Osteoblast (primary cell): Measurements from ENCODE around the gene ARHGEF6. TPM values are rescaled to one million over a fixed set of nuclear protein-coding genes. Genes with fewer than 3 reads are reported as not detected.

Experiments
- DNase-seq: peaks from one replicate; pipeline ENCODE4 v3.0.0; 2011; ENCODE audit warnings: low spot score, mixed read lengths; ENCODE audit not compliant: insufficient read length; ENCODE audit errors: missing footprints
- H2AFZ ChIP-seq: 2 replicates; pipeline ENCODE4 v1.6.0; 2011; ENCODE audit warnings: mild to moderate bottlenecking, low read length
- H3K27ac ChIP-seq: 2 replicates; pipeline ENCODE4 v1.5.1; 2011; ENCODE audit warnings: mild to moderate bottlenecking, low read depth, low read length, moderate library complexity
- H3K27me3 ChIP-seq: 2 replicates; pipeline ENCODE4 v1.6.0; 2012; ENCODE audit warnings: mild to moderate bottlenecking, control low read depth, inconsistent platforms, low read length, moderate library complexity; ENCODE audit not compliant: insufficient read depth
- H3K36me3 ChIP-seq: 2 replicates; pipeline ENCODE4 v1.5.1; 2011; ENCODE audit warnings: mild to moderate bottlenecking, low read length, control low read depth, moderate library complexity; ENCODE audit not compliant: insufficient read depth
- H3K4me1 ChIP-seq: 2 replicates; pipeline ENCODE4 v1.5.1; 2011; ENCODE audit warnings: mild to moderate bottlenecking, low read length, control low read depth, moderate library complexity; ENCODE audit not compliant: insufficient read depth
- H3K4me2 ChIP-seq: 2 replicates; pipeline ENCODE4 v1.6.0; 2011; ENCODE audit warnings: mild to moderate bottlenecking, low read length; ENCODE audit not compliant: insufficient read depth
- H3K4me3 ChIP-seq: fragments of 200-600 bp; sonication (generic); 3 replicates; pipeline ENCODE4 v1.5.1; 2012; ENCODE audit warnings: mild to moderate bottlenecking, low read length, inconsistent platforms; ENCODE audit not compliant: insufficient read depth
- H3K79me2 ChIP-seq: 2 replicates; pipeline ENCODE4 v1.6.0; 2012; ENCODE audit warnings: mild to moderate bottlenecking, low read length, control low read depth, inconsistent platforms; ENCODE audit not compliant: insufficient read depth
- H3K9me3 ChIP-seq: 2 replicates; pipeline ENCODE4 v1.5.1; 2011; ENCODE audit warnings: low read depth, low read length, control low read depth
- H4K20me1 ChIP-seq: 2 replicates; pipeline ENCODE4 v1.6.0; 2012; ENCODE audit warnings: mild to moderate bottlenecking, low read length, control low read depth; ENCODE audit not compliant: insufficient read depth
- CTCF ChIP-seq: IDR thresholded peaks from 2 replicates; pipeline ENCODE4 v1.5.1; 2011; ENCODE audit warnings: mild to moderate bottlenecking, low read depth, low read length, moderate library complexity; ENCODE audit errors: extremely low read depth
- total RNA-seq: library from RNA; depleted of rRNA; stranded (reverse); fragments of >200 nt; gene quantifications from 2 replicates; pipeline ENCODE4 v1.2.3, GENCODE V29; 2012

ARHGEF6 gene
- total RNA-seq, 1 donor: 17.4 TPM

GRCh38 chrX:136725441-136726104 lies 55.2 kb downstream of the ARHGEF6 start:
- H3K27ac ChIP-seq: no peak overlapping the region
- DNase-seq: peak; percentile 22
- H2AFZ ChIP-seq: peak overlapping the region; percentile 14

GRCh38 chrX:136718091-136718490 lies 62.6 kb downstream of the ARHGEF6 start:
- TF ChIP-seq CTCF: no peak
- H3K36me3 ChIP-seq: no peaks in the 10 kb centered on the region

More at GRCh38 chrX:136725441-136726104, 55.2 kb downstream of the ARHGEF6 start:
- TF ChIP-seq CTCF: no peak
- no peaks in the 10 kb centered on the region for H3K79me2 ChIP-seq
- H3K9me3 ChIP-seq: no peaks in the 10 kb centered on the region
- no peaks in the 10 kb centered on the region for H3K36me3 ChIP-seq
- no peaks in the 10 kb centered on the region for H3K4me1 ChIP-seq
- no peaks in the 10 kb centered on the region for H3K27me3 ChIP-seq
- H4K20me1 ChIP-seq: no peaks in the 10 kb centered on the region
- no peak overlapping the region for H3K4me3 ChIP-seq
- no peak overlapping the region for H3K4me2 ChIP-seq

GRCh38 chrX:136714626-136715599 lies 65.8 kb downstream of the ARHGEF6 start:
- no peaks in the 10 kb centered on the region for H4K20me1 ChIP-seq
- H3K9me3 ChIP-seq: no peaks in the 10 kb centered on the region
- no peak for TF ChIP-seq CTCF
- peaks cover 7% of the 10 kb centered on the region for H3K4me1 ChIP-seq
- H3K36me3 ChIP-seq: no peaks in the 10 kb centered on the region
- no peak overlapping the region for H3K4me3 ChIP-seq
- no peak overlapping the region for H2AFZ ChIP-seq
- DNase-seq: no peak
- no peak overlapping the region for H3K27ac ChIP-seq
- no peaks in the 10 kb centered on the region for H3K79me2 ChIP-seq
- H3K27me3 ChIP-seq: no peaks in the 10 kb centered on the region
- H3K4me2 ChIP-seq: no peak overlapping the region

More at GRCh38 chrX:136718091-136718490, 62.6 kb downstream of the ARHGEF6 start:
- no peak for DNase-seq
- no peak overlapping the region for H3K27ac ChIP-seq
- no peak overlapping the region for H3K4me3 ChIP-seq
- H2AFZ ChIP-seq: no peak overlapping the region
- no peaks in the 10 kb centered on the region for H3K4me1 ChIP-seq
- no peaks in the 10 kb centered on the region for H3K79me2 ChIP-seq
- no peaks in the 10 kb centered on the region for H3K27me3 ChIP-seq
- no peak overlapping the region for H3K4me2 ChIP-seq
- no peaks in the 10 kb centered on the region for H3K9me3 ChIP-seq
- no peaks in the 10 kb centered on the region for H4K20me1 ChIP-seq
